Activated CD8-positive, alpha-beta T cell treated with anti-CD3 and anti-CD28 coated beads, Interleukin-2, amount 10 ng/mL, durations not matched to agents 7 days and 5 days (primary cell): ENCODE results near the gene TENT4B. TPM values are rescaled to one million over a fixed set of nuclear protein-coding genes. Genes with fewer than 3 reads are reported as not detected.
A peak's percentile ranks its signal among the peaks of the same experiment; 100 is the strongest.

ENCODE experiments used
- ATAC-seq: fragments of 150-1000 bp; cut with Tn5 transposase; one replicate; pipeline ENCODE4 v1.10.0; 2021; ENCODE audit warnings: moderate library complexity
- CTCF ChIA-PET: fragments of 350-600 bp; sonication (Branson Sonifier 250); formaldehyde crosslinking; loops from one replicate; lab custom pipeline; 2021; ENCODE audit warnings: antibody characterized with exemption; lab: Charles Lee
- POLR2A ChIA-PET: fragments of 350-600 bp; sonication (Branson Sonifier 250); formaldehyde crosslinking; loops from one replicate; lab custom pipeline; 2021; ENCODE audit warnings: antibody characterized with exemption; lab: Charles Lee
- DNase-seq: peaks from one replicate; pipeline ENCODE4 v3.0.0-alpha.2; 2020
- H3K27ac Mint-ChIP-seq: one replicate; pipeline ENCODE4 v1.8.0; 2021; ENCODE audit warnings: mild to moderate bottlenecking, mixed read lengths
- H3K27me3 Mint-ChIP-seq: one replicate; pipeline ENCODE4 v1.8.0; 2021; ENCODE audit warnings: low read depth, mixed read lengths
- H3K36me3 Mint-ChIP-seq: one replicate; pipeline ENCODE4 v1.8.0; 2021; ENCODE audit warnings: low read depth, mixed read lengths
- H3K4me1 Mint-ChIP-seq: one replicate; pipeline ENCODE4 v1.8.0; 2021; ENCODE audit warnings: low read depth, mixed read lengths
- H3K4me3 Mint-ChIP-seq: one replicate; pipeline ENCODE4 v1.8.0; 2021; ENCODE audit warnings: mild to moderate bottlenecking, mixed read lengths
- H3K9me3 Mint-ChIP-seq: one replicate; pipeline ENCODE4 v1.8.0; 2022; ENCODE audit warnings: mixed read lengths; ENCODE audit not compliant: insufficient read depth
- total RNA-seq, 2 experiments: library from RNA; stranded (reverse); gene quantifications; one replicate each; pipeline ENCODE4 v1.2.3, GENCODE V29; 2021

The TENT4B gene
- total RNA-seq, 2 experiments from 2014 or later = 17.3 to 18.0 TPM

DNA sequence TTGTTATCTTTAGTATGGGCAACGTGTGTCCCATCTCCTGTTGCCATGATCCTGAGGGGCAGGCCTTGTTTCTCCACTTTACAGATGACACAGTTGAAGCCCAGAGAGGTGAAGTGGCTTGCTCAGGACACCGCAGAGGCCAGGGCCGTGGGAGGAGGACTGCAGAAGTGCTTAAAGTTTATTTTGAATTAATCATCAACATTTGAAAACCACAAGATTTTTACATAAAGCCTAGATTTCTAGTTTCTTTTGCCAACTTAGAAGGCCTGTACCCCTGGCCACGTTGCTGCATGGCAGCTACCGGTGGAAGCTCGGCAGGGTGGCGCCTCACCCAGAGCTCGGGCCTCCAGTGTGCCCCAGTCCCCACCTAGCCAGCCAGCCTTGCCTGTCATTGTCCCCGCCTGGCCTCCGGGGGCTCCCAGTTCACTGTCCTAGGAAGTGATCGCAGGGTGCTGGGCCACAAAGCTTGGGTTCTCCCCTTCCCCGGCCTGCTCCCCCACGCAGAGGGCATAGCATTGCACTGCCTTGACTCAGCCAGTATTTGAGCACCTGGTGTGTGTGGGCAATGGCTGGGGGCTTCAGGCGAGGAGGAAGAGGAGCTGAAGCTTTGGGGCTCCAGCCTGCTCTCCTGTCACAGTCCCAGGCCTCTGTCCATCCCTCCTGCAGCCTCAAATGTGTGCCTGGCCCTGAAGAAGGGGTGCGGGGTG, 98.4 kb downstream of the TENT4B start:
- ATAC-seq (no peak), DNase-seq (no peak)
- POLR2A ChIA-PET = no interaction called here
- CTCF ChIA-PET = interaction anchor here (1.0 to 2.6 kb wide), 4 partner anchors 9 to 40 kb away, joined by 3 to 10 read pairs (median 4); no protein-coding TSS in a partner anchor
- peaks cover 4% of the 10 kb centered on the region for H3K27me3 Mint-ChIP-seq
- H3K9me3 Mint-ChIP-seq = no peaks in the 10 kb centered on the region
- H3K27ac Mint-ChIP-seq = no peak overlapping the region
- H3K36me3 Mint-ChIP-seq = peaks cover 5% of the 10 kb centered on the region
- H3K4me3 Mint-ChIP-seq = no peak overlapping the region
- peaks cover 20% of the 10 kb centered on the region for H3K4me1 Mint-ChIP-seq

DNA sequence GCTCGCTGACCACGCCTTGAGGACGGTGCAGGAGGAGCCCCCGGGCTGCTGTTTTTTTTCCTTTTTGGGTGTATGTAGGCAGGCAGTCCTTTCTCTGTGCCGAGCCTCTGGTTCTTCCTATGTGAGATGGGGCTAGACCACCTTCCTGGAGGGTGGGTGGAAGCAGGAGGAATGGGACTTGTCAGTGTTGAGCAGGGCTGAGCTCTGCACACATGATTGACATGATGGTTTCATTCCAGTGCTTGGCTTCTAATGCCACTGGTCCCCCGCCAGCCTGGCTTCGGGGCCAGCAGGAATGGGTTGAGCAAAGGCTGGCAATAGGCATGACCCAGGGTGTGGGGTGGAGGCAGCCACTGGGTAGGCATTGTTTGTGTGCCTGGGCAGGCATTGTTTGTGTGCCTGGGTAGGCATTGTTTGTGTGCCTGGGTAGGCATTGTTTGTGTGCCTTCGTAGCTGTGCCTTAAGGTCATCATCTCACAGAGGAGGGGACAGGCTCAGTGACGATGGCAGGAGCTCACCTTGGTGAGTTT, 99.0 kb downstream of the TENT4B start:
- POLR2A ChIA-PET = no interaction called here
- CTCF ChIA-PET = interaction anchor here (0.6 kb wide), 1 partner anchor 535 kb away, joined by 3 read pairs; no protein-coding TSS in a partner anchor

DNA sequence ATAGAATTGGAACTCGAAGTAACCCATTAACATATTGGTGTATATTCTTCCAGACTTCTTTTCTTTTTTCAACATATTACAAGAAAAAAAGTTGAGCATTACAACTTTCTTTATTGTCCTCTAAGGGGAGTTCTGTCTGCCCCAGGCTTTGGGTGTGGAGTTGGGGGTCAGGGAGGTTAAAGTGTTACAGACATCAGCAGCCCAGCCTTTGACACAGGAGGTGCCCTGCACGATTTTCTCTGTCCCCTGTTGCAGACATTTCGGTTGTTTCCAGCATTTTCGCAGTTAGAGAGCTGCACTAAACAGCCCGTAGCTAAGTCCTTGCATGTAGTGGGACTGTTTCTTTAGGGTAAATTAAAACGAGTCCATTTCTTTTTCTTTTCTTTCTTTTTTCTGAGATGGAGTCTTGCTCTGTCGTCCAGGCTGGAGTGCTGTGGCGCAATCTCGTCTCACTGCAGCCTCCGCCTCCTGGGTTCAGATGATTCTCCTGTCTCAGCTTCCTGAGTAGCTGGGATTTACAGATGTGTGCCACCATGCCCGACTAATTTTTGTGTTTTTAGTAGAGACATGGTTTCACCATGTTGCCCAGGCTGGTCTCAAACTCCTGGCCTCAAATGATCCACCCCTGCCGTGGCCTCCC, 99.9 kb downstream of the TENT4B start:
- H3K9me3 Mint-ChIP-seq = no peaks in the 10 kb centered on the region
- H3K4me3 Mint-ChIP-seq = no peak overlapping the region
- H3K4me1 Mint-ChIP-seq = peaks cover 9% of the 10 kb centered on the region
- ChIA-PET POLR2A (no interaction called here), CTCF (no interaction called here)
- H3K27me3 Mint-ChIP-seq = peaks cover 10% of the 10 kb centered on the region
- H3K36me3 Mint-ChIP-seq = peaks cover 3% of the 10 kb centered on the region
- no peak for ATAC-seq
- DNase-seq = peak; percentile 16
- no peak overlapping the region for H3K27ac Mint-ChIP-seq

More for the DNA sequence above, 99.0 kb downstream of the TENT4B start:
- Mint-ChIP-seq H3K27me3 (peaks cover 9% of the 10 kb centered on the region), H3K9me3 (no peaks in the 10 kb centered on the region), H3K27ac (no peak overlapping the region), H3K4me3 (no peak overlapping the region), H3K4me1 (peaks cover 14% of the 10 kb centered on the region), H3K36me3 (peaks cover 5% of the 10 kb centered on the region)
- DNase-seq = peak; percentile 15
- no peak for ATAC-seq

DNA sequence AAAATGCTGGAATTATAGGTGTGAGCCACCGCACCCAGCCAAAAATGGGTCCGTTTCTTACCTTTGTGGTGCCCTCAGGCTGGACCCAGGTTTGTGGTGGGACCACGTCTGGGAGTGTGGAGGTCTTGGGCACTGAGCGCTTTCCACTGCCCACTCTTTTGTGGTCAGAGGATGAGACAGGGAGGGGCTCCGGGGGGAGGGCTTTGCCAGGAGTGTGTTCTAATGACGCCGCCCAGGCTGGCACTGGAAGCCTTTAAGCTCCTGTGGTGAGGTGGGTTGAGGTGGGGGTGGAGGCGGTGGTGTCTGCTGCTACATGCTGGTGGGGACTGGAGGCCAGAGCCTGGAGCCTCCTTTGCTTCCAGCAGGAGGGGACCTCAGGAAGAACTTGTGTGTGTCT, 100.4 kb downstream of the TENT4B start:
- no peak for ATAC-seq
- no peaks in the 10 kb centered on the region for H3K9me3 Mint-ChIP-seq
- no peaks in the 10 kb centered on the region for H3K36me3 Mint-ChIP-seq
- H3K4me3 Mint-ChIP-seq = no peak overlapping the region
- POLR2A ChIA-PET = no interaction called here
- peaks cover 10% of the 10 kb centered on the region for H3K27me3 Mint-ChIP-seq
- peak; percentile 19 for DNase-seq
- H3K4me1 Mint-ChIP-seq = peaks cover 5% of the 10 kb centered on the region
- CTCF ChIA-PET = interaction anchor here (1.1 kb wide), 1 partner anchor 228 kb away, joined by 3 read pairs; the partner anchor contains the start of gene CNEP1R1
- H3K27ac Mint-ChIP-seq = no peak overlapping the region

DNA sequence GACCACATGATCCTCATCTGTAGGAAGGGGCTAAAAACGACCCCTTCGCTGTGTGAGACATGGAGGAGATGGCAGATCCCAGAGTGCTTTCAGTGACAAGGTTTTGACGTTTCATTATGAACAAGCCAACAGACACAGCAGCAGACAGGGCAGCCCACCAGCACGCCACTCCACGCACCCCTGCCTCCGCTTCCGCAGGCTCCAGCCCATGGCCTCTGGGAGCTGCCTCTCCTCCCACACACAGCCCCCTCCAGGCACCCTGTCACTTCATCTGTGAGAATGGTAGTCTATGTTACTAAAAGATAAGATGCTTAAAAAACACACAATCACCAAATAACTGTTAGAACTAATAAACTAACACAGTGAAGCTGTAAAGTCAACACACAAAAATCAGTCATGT, 101.0 kb downstream of the TENT4B start:
- H3K4me1 Mint-ChIP-seq = peaks cover 5% of the 10 kb centered on the region
- peaks cover 10% of the 10 kb centered on the region for H3K27me3 Mint-ChIP-seq
- no peaks in the 10 kb centered on the region for H3K36me3 Mint-ChIP-seq
- ChIA-PET CTCF (interaction anchor here (1.0 to 1.1 kb wide), 3 partner anchors 12 to 229 kb away, joined by 3 read pairs; partner anchors contain the start of genes ADCY7 and CNEP1R1), POLR2A (no interaction called here)
- no peak for ATAC-seq
- no peak for DNase-seq
- no peak overlapping the region for H3K27ac Mint-ChIP-seq
- no peaks in the 10 kb centered on the region for H3K9me3 Mint-ChIP-seq
- H3K4me3 Mint-ChIP-seq = no peak overlapping the region

DNA sequence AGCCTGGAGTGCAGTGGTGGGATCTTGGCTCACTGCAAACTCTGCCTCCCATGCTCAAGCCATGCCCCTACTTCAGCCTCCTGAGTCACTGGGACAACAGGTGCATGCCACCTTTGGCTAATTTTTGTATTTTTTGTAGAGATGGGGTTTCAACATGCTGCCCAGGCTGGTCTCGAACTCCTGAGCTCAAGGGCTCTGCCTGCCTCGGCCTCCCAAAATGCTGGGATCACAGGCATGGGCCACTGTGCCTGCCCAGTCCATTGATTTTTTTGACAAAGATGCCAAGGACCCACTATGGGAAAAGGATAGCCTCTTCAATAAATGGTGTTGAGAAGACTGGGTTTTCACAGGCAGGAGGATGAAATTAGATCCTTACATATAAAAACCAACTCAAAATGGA, 102.4 kb downstream of the TENT4B start:
- Mint-ChIP-seq H3K36me3 (peaks cover 6% of the 10 kb centered on the region), H3K9me3 (no peaks in the 10 kb centered on the region), H3K4me1 (peaks cover 14% of the 10 kb centered on the region), H3K27me3 (peaks cover 15% of the 10 kb centered on the region), H3K27ac (no peak overlapping the region), H3K4me3 (no peak overlapping the region)
- DNase-seq (peak; percentile 14), ATAC-seq (no peak)
- ChIA-PET POLR2A (no interaction called here), CTCF (no interaction called here)

DNA sequence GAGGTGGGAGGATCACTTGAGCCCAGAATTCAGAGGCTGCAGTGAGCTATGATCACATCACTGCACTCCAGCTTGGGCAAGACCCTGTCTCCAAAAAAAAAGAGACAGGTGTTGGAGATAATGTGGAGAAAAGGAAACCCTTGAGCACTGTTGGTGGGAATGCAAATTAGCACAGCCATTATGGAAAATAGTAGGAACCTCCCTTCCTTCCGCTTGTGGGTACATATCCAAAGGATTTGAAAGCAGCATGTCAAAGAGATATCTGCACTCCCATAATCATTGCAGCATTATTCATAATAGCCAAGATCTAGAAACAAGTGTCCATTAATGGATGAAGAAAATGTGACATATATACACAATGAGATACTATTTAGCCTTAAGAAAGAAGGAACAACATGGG, 103.5 kb downstream of the TENT4B start:
- Mint-ChIP-seq H3K36me3 (peaks cover 7% of the 10 kb centered on the region), H3K9me3 (no peaks in the 10 kb centered on the region), H3K27me3 (peaks cover 15% of the 10 kb centered on the region), H3K27ac (no peak overlapping the region), H3K4me1 (peaks cover 20% of the 10 kb centered on the region), H3K4me3 (no peak overlapping the region)
- POLR2A ChIA-PET = no interaction called here
- CTCF ChIA-PET = interaction anchor here (1.0 to 1.1 kb wide), 2 partner anchors 388 to 550 kb away, joined by 3 read pairs; no protein-coding TSS in a partner anchor
- DNase-seq (no peak), ATAC-seq (no peak)

DNA sequence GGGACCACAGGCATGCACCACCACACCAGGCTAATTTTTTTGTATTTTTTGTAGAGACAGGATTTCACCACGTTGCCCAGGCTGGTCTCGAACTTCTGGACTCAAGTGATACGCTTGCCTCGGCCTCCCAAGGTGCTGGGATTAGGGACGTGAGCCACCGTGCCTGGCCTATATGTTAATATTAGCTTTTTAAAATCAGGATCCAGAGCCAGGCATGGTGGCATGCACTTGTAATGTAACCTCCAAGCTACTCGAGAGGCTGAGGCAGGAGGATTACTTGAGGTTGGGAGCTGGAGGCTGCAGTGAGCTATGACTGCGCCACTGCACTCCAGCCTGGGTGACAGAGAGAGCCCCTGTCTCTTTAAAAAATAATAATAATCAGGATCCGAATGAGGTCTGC, 104.8 kb downstream of the TENT4B start:
- DNase-seq (no peak), ATAC-seq (no peak)
- CTCF ChIA-PET = interaction anchor here (1.1 to 1.9 kb wide), 2 partner anchors 17 to 549 kb away, joined by 3 to 7 read pairs; no protein-coding TSS in a partner anchor
- Mint-ChIP-seq H3K9me3 (no peaks in the 10 kb centered on the region), H3K27me3 (peaks cover 15% of the 10 kb centered on the region), H3K4me1 (peaks cover 32% of the 10 kb centered on the region), H3K4me3 (no peak overlapping the region), H3K27ac (no peak overlapping the region), H3K36me3 (peaks cover 7% of the 10 kb centered on the region)
- POLR2A ChIA-PET = interaction anchor here (0.6 to 1.0 kb wide), 3 partner anchors 25 to 311 kb away, joined by 3 read pairs; no protein-coding TSS in a partner anchor

DNA sequence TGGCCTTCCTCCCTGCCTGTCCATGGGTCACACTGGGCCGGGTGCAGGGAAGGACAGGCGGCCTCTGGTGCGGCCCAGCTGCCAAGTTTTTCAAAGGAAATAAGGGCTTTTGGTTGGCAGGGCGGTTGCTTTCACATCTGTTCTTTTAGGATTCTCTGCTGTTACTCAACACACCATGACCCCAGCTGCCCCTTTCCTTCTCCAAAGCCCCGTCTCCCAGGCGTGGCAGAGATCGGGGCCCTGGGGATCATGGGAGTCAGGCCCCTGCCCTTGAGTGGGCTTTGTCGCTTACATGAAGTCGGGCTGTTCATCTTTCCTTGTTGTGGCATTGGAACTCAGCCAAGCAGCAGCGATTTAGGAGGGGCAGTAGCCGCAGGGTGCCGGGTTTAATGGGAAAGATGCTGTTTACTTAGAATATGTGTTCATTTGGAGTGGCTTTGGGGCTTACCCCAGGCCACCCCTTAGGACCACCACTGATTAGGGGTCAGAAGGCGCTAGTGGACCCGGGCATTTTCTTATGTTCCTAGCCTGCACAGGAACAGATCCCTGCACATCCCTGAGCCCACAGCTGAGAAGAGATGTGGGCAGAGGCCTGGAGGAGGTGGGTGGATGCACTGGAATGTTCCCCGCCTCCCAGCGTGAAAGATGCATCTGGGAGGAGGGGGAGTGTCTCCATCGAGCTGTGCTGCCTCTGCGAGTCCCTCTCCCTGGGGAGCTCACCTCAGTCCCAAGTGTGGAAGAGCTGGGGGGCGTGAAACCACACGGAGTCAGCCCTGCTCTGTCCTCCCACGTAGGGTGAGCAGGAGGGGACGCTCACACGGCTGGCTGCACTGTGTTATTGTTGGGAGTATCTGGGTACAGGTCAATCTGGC, 106.5 kb downstream of the TENT4B start:
- H3K36me3 Mint-ChIP-seq = peaks cover 10% of the 10 kb centered on the region
- ATAC-seq (no peak), DNase-seq (no peak)
- POLR2A ChIA-PET = interaction anchor here (1.0 to 1.5 kb wide), 2 partner anchors 15 to 408 kb away, joined by 3 read pairs; no protein-coding TSS in a partner anchor
- CTCF ChIA-PET = interaction anchor here (1.1 to 1.9 kb wide), 2 partner anchors 16 to 68 kb away, joined by 4 to 7 read pairs; no protein-coding TSS in a partner anchor
- H3K4me3 Mint-ChIP-seq = no peak overlapping the region
- H3K27me3 Mint-ChIP-seq = peaks cover 15% of the 10 kb centered on the region
- no peaks in the 10 kb centered on the region for H3K9me3 Mint-ChIP-seq
- H3K27ac Mint-ChIP-seq = peak overlapping the region; percentile 56
- peaks cover 45% of the 10 kb centered on the region for H3K4me1 Mint-ChIP-seq

DNA sequence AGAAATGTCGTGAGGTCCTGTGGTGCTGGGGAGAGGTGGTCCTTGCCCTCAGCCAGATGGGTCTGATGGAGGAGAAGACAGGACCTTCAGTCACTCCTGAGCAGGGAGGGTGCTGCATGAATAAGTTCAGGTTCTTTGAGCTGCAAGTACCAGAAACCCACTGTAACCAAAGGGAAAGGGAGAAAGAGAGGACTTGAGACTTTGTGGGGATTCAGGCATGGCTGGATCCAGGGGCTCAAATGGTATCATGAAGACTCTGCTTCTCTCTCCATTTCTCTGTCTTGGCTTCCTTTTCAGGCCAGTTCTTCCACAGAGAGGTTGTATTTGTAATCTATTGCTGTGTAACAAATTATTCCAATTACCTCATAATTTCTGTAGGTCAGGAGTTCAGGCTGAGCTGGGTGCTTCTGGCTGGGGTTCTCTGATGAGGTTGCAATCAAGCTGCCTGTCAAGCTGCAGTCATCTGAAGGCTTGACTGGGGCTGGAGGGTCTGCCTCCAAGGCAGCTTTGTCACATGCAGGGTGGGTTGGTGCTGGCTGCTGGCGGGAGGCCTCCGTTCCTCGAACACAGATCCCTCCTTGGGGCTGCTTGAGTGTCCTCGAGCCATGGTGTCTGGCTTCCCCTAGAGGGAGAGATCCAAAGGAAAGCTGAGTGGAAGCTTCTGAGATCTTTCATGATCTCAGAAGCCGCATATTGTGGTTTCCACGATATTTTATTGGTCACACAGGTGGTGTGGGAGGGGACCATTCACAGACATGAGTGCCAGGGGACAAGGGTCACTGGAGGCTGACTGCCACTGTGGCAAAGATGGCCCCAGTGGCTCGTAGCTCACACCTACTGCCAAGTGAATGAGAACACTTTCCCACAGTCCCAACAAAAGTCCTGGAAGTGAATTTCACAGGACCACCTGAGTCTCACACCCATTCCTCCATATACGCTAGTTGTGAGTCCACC, 107.4 kb downstream of the TENT4B start:
- H3K36me3 Mint-ChIP-seq = peaks cover 10% of the 10 kb centered on the region
- peaks cover 55% of the 10 kb centered on the region for H3K4me1 Mint-ChIP-seq
- no peak for ATAC-seq
- DNase-seq = no peak
- POLR2A ChIA-PET = interaction anchor here (1.0 to 1.5 kb wide), 2 partner anchors 14 to 407 kb away, joined by 3 read pairs; no protein-coding TSS in a partner anchor
- H3K27ac Mint-ChIP-seq = peak overlapping the region; percentile 56
- H3K4me3 Mint-ChIP-seq = no peak overlapping the region
- H3K27me3 Mint-ChIP-seq = peaks cover 14% of the 10 kb centered on the region
- no peaks in the 10 kb centered on the region for H3K9me3 Mint-ChIP-seq
- CTCF ChIA-PET = interaction anchor here (1.3 to 1.5 kb wide), 2 partner anchors 13 to 235 kb away, joined by 3 to 5 read pairs; partner anchors contain the start of gene CNEP1R1
